NOMO-1 treated with dmso at 0.1 percent for 144 hours (cell line): ENCODE measurements around the gene SRGAP1.

ENCODE experiments used
- DNase-seq: peaks from one replicate; lab custom pipeline; 2025; ENCODE audit not compliant: unreplicated experiment; lab: John Stamatoyannopoulos, UW

Gene SRGAP1

DNA sequence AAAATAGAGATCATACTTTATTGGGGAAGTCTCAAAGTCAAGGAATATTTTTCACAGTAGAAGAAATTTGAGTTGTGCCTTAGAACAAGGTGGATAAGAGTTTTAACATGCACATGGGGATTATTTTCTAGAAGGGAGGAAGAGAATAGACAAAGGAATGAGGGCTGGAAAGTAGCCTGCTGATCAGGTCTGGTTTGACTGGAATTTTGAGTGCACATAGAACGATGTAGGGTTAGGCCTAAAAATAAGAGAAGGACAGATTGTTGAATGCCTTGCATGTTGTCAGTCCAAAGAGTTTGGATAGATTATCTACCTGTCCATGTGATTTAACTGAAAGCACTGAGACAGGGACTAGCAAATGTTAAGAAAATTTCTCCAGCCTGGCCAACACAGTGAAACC lies 87.2 kb downstream of the SRGAP1 start:
- DNase-seq, result no peak

DNA sequence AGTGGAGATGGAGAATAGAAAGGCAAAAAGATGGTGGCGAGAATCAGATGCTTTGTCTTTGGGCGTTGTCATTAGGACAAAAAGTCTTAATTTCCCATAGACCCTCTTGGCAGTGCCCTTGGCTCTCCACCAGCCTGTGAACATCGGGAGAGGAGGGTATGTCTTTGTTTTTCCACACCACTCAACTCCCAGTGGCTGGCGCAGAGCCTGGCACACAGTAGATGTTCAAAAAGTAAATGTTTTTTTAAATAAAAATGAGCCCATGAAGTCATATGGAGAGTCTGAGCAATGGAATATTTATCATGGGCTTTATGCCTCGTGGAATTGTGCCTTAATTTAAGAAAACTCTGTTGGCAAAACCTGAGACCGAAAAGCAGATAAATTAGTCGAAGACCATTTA lies 90.4 kb downstream of the SRGAP1 start:
- no peak for DNase-seq

DNA sequence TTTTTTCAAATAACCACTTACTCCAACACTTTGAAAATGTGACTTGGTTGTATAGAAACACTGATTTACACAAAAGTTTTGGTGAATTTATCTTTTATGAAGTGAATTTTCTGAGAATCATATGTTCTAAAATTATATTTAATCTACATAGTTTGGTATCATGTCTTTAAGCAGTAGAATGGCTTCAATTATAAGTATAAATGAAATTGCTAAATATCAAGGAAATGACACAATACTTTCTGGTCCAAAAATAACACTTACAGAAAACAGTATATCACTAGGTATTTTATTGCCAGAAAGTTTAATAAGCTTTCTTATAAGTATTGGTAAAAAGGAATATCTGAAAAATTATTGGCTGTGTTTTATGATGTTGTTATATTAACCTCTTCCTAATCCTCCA lies 90.9 kb downstream of the SRGAP1 start:
- no peak for DNase-seq

DNA sequence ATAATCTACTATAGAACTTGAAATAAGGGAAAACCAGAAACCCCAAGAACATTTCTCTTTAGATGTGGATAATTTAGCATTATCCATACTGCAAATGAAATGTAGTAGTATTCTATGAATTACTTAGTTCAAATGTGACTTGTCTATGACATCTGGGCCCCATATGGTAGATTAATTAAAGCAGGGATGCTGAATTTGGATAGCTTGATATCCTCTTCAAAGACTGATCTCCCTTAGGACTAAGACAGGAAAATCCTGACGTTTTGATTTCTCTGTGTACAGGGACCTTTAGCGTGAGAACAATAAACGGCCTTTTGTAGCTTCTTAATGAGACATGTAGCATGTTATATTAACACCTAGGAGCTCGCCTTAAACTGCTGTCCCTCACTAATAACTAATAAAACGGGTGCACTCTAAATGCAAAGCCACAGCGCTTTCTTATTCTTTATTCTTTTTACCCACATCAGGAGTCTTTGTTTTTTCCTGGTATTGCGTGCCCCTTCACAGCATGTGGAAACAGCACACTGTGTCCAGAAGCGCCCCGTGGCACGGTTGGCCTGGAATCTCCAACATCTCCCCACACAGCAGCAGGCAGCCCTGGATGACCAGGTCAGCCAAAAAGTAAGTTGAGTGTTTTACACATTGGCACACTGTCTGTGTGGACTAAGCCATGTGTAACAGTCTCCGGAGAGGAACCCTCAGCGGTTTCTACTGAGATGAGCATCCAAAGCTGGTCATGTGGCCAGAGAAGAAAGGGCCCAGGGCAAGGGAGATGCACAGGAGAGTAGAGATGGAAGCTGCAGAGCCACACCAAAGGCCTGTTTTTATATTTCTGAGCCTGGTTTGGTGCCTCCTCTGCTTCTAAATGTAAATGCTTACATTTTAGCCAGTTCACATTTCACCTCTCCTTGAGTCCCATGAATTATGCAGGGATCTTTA lies 93.1 kb downstream of the SRGAP1 start:
- DNase-seq, result no peak

DNA sequence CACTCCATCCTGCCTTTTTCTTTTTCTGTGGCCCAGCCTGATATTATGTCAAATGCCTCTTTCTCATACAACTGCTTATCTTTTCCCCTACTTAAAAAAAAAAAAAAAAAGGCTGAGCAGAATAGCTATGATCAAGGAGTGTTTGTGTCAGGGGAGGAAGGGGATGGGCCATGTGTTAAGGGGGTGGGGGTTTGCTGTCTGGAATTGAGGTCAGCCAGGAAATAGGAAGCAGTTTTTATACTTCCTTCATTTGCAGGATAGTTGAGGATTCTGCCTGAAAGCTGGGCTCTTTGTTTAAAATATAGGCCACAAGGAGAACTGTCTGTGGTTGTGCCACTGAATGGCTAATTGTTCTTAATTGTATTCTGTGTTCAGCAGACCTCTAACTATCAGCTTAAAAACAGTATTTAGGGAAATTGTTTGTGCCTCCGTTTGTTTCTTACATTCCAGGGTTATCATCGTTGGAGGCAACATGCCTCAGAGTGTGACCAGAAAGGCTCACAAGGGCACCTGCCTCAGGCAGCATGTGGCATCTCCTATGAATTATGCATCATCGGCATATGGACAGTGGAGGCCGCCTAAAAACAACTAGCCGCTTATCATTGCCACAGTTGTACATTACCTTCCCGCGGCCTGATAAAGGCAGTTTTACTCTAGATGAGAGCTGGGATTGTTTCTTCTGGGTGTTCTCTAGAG lies 96.0 kb downstream of the SRGAP1 start:
- no peak for DNase-seq

DNA sequence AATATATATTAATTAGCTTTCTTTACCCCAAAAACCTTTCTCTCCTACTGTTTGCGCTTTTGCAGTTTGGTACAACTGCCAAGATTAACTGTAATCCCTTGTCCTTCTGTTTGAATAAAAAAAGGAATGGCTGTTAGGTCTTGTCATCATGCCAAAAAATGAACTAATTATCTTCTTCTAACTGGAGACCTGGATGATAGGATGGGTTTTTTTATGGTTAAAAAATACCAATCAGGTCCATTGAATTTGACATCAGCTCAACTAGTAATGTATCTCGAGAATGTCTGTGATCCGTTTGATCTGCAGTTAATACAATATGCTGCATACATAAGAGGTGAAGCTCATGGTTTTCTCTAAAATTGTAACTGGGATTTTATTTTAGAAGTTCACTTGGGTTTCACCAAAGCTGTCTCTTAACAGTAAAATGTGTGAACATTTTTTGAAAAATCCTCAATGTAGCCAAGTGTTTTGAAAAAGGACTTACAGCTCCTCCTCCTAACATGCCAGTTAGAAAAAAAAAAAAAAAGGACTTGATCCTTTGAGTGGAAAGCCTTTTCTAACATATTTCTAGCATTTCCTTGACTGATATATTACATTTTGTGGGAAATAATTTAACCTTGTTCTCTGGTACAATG lies 96.8 kb downstream of the SRGAP1 start:
- DNase-seq, result no peak

DNA sequence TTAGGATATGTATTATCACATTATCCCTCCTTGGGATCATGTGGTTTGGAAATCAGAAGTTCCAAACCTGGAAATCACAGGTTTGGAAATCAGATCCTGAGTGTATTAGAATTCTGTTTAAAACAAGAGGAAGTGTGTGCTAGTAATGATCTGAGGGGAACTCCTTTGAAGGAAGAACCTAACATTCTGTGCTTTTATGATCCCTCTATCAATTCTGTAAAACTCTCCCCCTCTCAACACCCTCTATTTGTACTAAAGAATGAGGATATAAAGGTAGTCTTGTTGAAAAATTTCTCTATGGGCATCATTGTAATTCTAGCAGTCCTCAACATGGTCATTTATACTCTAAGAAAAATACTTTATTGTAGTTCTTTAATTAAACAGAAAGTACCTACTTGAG lies 97.4 kb downstream of the SRGAP1 start:
- no peak for DNase-seq

DNA sequence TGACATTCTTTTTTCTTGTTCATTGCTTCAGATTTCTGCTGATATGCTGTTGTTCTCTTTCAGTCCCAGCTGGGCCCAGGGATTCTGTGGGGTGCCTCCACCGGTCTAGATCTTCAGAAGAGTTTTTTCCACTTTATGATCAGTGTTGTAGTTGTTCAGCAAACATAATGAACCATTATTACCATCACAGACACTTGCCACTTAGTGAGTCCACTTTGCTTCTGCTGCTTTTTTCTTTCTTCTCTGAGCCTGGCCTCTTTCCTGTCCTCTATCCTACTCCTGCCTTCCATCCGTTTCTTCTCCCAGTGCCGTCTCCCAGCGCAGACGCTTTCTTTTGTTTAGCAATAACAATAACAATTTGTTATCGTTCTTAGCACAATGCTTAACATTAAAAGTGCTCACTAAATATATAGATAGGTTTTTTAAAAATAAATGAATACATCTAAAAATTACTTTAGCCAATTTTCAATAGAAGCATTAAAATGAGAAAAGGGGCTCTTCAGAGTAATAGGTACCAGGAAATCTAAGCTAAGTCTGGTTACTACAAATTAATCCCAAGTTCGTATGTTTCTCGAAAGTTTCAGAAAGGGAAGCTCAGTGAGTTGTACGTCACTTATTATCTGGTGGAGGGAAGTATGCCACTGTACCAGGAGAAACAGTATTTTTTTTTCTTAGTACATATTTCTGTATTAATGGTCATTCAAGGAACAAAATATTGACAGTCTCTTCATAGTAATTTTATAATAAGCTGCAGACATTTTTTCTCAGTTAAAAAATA lies 98.2 kb downstream of the SRGAP1 start:
- DNase-seq, result no peak

DNA sequence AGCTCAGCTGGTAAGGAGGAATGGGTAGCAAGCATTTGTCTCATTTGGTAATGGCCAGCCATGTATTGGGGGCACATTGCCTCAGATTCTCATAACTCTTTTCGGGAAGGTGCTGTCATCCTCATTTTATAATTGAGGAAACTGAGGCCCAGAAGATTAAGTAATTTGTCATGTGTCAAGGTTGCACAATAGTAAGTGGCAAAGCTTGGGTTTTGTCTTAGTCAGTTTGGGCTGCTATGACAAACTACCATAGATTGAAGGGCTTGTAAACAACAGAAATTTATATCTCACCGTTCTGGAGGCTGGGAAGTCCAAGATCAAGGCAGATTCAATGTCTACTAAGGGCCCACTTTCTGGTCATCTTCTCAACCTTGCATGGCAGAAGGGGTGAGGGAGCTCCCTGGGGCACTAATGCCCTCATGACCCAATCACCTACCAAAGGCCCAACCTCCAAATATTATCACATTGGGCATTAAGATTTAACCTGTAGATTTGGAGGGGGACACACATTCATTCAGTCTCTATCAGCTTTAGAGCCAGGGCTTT lies 99.6 kb downstream of the SRGAP1 start:
- no peak for DNase-seq

DNA sequence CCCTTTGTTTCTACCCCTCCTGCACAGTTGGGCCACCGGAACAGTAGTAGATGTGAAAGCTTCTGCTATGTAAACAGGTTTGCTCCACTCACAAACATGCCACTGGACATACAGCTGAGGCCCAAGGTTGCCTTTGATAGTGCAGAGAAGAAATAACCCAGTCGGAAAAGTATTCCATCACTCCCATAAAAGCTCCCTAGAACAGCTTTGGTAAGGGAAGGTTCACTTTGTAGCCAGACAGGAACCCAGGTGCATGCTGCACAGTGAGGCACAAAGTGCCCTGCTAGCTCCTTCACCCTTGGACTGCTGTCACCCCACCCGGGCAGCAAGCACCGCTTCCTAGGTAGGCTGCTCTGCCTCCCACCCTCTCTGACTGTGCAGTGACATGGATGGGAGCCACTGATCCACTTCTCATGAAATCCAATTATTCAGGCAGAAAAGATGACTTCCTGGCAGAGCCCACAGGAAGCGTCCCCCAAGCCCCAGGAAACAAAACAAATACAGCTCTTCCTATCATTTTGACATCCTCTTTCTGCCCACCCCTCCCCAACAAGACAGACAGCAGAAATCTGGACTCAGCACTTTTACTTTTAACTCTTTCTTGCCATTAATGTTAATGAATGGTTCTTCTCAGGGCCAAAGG lies 100.2 kb downstream of the SRGAP1 start:
- no peak for DNase-seq

DNA sequence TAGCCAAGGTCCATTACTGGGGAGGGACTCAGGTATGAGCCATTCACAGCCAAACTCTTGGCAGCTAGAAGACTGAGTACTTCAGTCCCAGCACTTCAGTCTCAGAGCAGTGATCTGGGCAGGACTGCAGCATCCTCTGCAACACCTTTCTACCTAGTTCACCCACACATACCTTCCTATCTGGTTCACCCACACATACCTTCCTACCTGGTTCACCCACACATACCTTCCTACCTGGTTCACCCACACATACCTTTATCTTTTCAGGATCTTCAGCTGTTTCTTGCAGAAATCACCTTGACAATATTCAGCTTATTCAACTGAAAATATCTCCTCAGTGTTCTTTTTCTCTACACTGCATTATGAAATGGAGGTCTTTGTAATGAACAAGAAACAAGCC lies 101.3 kb downstream of the SRGAP1 start:
- DNase-seq, result no peak

DNA sequence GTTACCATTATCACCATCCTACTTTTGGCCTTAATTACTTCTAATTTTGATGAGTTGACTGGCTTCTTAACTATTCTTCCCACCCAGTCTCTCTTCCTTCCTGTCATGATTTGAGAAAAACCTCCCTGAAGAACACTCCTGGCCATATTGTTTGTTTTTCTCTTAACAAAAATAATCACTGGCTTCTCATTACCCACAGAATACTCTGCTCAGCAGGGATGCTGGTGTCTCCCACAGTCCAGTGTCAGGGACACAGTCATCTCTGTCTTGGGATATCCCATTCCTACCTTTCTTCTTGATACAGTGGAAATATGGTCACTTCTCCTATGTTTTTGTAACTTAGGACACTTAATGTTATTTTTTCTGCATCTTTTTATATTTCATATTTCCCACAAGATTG lies 103.7 kb downstream of the SRGAP1 start:
- DNase-seq, result no peak

DNA sequence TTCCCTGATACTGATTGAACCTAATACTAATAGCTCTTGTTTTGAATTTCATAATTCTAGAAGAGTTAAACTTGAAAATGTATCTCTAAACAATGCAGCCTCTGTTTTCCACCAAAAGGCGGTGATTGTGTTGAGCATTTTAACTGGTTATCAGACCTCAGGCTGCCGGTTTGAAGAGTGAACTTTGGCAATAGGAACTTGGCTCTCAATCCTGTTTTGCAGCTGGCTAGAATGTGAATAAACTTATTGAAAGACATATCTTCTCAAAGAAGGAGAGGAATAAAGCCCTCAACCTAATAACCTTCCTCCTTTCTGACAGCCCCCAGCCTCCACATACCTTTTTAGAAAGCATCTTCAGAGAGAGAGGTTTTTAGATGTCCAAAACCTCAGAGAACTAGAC lies 105.4 kb downstream of the SRGAP1 start:
- DNase-seq, result no peak

DNA sequence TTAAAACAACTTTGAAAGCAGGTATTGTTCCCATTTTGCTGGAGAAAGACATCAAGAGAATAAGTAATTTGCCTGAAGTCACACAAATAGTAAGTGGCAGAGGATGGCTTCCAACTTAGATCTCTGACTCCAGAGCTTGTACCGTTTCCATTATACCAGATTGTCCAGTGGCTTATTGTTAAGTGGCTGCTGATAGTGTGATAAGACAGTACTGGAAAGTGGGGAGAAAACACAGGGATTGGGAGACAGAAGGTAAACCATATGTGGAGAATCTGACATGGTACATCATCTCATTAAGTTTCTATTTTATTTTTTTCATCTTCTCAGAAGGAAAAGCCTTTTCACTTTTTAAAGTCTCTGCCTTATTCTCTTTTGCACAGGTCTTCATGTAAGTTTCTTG lies 108.5 kb downstream of the SRGAP1 start:
- DNase-seq, result no peak

DNA sequence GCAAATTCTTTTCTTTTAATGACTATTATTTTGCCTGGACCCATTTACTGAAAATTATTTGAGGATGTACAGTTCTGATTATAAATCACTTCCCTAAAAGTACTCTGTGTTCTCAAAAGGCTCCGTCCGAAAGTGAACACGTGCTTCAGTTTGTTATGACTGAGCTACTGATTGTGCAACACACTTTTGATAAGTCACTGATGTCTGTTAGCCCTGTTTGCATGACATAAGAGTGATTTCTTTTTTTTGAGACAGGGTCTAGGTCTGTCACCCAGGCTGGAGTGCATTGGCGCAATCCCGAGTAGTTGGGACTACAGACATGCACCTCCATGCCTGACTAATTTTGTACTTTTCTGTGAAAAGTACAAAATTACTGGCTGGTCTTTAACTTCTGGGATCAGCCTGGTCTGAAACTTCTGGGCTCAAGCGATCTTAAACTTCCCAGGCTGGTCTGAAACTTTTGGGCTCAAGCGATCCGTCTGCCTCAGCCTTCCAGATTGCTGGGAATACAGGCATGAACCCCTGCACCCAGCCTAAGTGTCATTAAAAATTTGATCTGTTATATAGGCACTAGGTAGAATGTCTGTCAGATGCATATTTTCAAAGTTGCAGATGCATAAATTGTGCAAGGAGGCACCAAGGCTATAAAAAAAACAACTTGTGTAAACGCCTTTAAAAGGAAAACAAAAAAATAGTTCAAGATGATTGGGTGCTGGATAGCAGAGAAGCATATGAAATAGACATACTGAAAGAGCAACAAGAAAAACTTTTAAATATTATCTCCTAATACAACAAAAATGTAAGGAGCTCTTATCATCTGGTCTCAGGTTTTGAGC lies 111.5 kb downstream of the SRGAP1 start:
- DNase-seq, result peak; percentile 76

DNA sequence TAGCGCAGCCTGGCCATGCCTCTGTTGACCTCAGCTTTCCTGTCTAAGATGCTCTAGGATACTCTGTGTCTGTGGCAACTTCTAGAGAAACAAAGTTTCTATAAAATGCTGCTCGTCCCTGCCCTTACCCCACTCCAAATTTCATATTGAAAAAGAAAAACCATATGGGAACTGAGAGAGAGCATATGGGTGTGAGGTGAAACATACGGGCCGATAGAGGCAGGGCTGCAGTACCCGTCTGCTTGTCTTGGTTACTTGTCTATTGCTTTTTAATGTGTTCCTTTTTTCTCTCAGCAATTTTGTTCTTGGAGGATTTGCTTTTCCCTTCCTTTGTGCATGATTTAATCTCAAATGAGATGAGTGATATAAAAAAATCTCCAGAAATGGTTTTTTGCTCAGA lies 113.0 kb downstream of the SRGAP1 start:
- no peak for DNase-seq

DNA sequence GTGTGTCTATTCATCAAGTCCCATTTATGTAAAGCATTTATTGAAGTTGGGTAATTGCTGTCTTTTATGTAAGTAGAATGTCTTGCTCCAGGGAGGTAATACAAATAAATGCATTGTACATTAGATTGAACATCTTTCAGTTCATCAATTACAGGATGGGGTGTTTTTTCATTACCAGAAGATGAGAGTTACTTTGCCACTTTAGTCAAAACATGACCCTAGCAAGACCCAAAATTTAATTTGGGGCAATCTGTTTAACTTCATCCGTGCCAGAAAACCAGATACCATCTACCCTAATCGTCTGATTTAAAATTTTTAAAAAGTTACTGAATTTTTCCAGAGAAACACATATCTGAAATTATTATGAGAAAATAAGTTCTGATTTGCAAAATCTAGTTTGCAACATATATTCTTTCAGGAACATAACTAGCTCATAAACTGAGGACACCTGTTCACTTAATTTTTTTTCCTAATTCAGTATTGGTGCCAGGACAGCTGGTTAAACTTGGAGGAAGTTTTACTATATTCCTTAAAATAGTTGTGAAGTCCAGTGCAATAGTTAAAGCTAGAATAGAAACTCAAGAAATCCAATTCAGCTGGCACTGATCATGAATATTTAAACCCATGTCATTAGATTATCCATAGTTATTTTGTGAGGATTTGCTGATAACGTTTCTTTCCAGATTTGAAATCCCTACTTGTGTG lies 114.5 kb downstream of the SRGAP1 start:
- no peak for DNase-seq

DNA sequence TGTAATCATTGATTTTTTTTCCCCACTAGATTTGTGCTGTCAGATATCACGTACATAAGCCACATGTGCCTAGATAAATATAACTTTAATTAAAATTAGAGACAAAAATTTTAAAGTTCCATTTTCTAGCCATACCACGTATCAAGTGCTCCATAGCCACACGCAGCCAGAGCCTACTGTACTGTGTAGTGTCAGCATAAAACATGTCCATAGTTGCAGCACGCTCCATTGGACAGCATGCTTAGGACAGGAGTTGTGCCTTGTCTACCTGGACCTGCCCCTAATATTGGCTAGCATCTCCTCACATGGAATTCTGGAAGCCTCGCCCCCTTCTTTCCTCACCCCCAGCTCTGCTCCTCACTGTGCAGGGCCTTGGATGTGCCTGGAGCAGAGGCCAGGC lies 116.5 kb downstream of the SRGAP1 start:
- DNase-seq, result no peak

DNA sequence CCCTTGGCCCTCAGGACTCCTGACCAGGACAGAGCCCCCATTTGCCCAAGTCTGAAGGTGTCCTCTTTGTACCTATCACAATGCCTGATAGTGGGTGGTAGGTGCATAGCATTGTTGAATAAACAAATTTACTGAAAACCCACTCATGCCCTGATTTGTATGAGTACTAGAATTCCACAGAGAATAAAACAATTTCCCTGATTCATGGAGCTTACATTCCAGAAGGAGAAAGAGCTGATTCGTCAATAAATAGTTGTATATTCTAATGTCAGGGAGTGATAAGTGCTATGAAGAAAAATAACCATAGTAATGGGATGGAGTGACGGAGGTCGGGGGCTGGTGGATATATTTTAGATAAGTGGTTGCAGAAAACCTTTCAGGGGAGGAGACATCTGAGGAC lies 117.0 kb downstream of the SRGAP1 start:
- DNase-seq, result no peak
